ENCODE measurements around the gene PCSK6. TPM values are rescaled to one million over a fixed set of nuclear protein-coding genes. Genes with fewer than 3 reads are reported as not detected.

Gene PCSK6
- total RNA-seq, 1 donor from 2014 or later: 1.3 TPM

- Histone ChIP-seq H3K4me3 (ENCODE audit: insufficient read depth, low read depth, low read length) (no peak overlapping the region), H3K9ac (ENCODE audit: low read length) (no peak overlapping the region), H3K4me2 (ENCODE audit: low read length) (no peak overlapping the region), H3K36me3 (ENCODE audit: insufficient read depth, low read length) (no peaks in the 10 kb centered on the region), H3K4me1 (ENCODE audit: insufficient read depth, low read length) (no peaks in the 10 kb centered on the region), H3K27me3 (ENCODE audit: insufficient read depth, low read length) (peaks cover 2% of the 10 kb centered on the region), H3K79me2 (ENCODE audit: insufficient read depth, low read length) (no peaks in the 10 kb centered on the region), H3K27ac (ENCODE audit: low read depth, low read length) (no peak overlapping the region), H4K20me1 (ENCODE audit: insufficient read depth, low read length) (no peaks in the 10 kb centered on the region), H3K9me3 (ENCODE audit: insufficient read depth, low read depth, low read length) (no peaks in the 10 kb centered on the region), H2AFZ (ENCODE audit: low read depth, low read length) (no peak overlapping the region)
- peaks cover 24% of the 10 kb centered on the region for H3K27me3 Mint-ChIP-seq (ENCODE audit: low read depth, unreplicated experiment)
- DNase-seq (ENCODE audit: low read depth): no peak
- TF ChIP-seq CTCF (IDR thresholded peaks at IDR 0.05; ENCODE audit: insufficient read depth, low read depth, low read length) (no peak), EZH2 (IDR thresholded peaks at IDR 0.05; ENCODE audit: insufficient read depth, low read length) (no peak)
- no peak overlapping the region for H3K4me3 Mint-ChIP-seq (ENCODE audit: unreplicated experiment)
- no peak for FAIRE-seq
- no peak overlapping the region for H3K27ac Mint-ChIP-seq (ENCODE audit: unreplicated experiment)
- H3K9me3 Mint-ChIP-seq (ENCODE audit: unreplicated experiment): no peaks in the 10 kb centered on the region
- no peaks in the 10 kb centered on the region for H3K4me1 Mint-ChIP-seq (ENCODE audit: low read depth, unreplicated experiment)
- H3K36me3 Mint-ChIP-seq (ENCODE audit: low read depth, unreplicated experiment): no peaks in the 10 kb centered on the region
Measured at GRCh38 chr15:101315736-101316135, 173.8 kb downstream of the PCSK6 start.

GRCh38 chr15:101314336-101315125 lies 175.0 kb downstream of the PCSK6 start:
- Histone ChIP-seq H3K27me3 (ENCODE audit: insufficient read depth, low read length) (peaks cover 2% of the 10 kb centered on the region), H3K9ac (ENCODE audit: low read length) (no peak overlapping the region), H3K4me3 (ENCODE audit: insufficient read depth, low read depth, low read length) (no peak overlapping the region), H3K4me1 (ENCODE audit: insufficient read depth, low read length) (no peaks in the 10 kb centered on the region), H2AFZ (ENCODE audit: low read depth, low read length) (no peak overlapping the region), H3K79me2 (ENCODE audit: insufficient read depth, low read length) (no peaks in the 10 kb centered on the region), H4K20me1 (ENCODE audit: insufficient read depth, low read length) (no peaks in the 10 kb centered on the region), H3K27ac (ENCODE audit: low read depth, low read length) (no peak overlapping the region), H3K36me3 (ENCODE audit: insufficient read depth, low read length) (no peaks in the 10 kb centered on the region), H3K4me2 (ENCODE audit: low read length) (no peak overlapping the region), H3K9me3 (ENCODE audit: insufficient read depth, low read depth, low read length) (no peaks in the 10 kb centered on the region)
- H3K27me3 Mint-ChIP-seq (ENCODE audit: low read depth, unreplicated experiment): peaks cover 18% of the 10 kb centered on the region
- no peak for FAIRE-seq
- DNase-seq (ENCODE audit: low read depth): no peak
- TF ChIP-seq EZH2 (IDR thresholded peaks at IDR 0.05; ENCODE audit: insufficient read depth, low read length) (no peak), CTCF (IDR thresholded peaks at IDR 0.05; ENCODE audit: insufficient read depth, low read depth, low read length) (no peak)
- no peaks in the 10 kb centered on the region for H3K4me1 Mint-ChIP-seq (ENCODE audit: low read depth, unreplicated experiment)
- H3K36me3 Mint-ChIP-seq (ENCODE audit: low read depth, unreplicated experiment): no peaks in the 10 kb centered on the region
- H3K9me3 Mint-ChIP-seq (ENCODE audit: unreplicated experiment): no peaks in the 10 kb centered on the region
- H3K4me3 Mint-ChIP-seq (ENCODE audit: unreplicated experiment): no peak overlapping the region
- H3K27ac Mint-ChIP-seq (ENCODE audit: unreplicated experiment): no peak overlapping the region
